ENCODE results near the gene NFIC.
"Not testable (repeated sequence)": the region's sequence is repeated elsewhere in the genome, so short reads cannot be mapped to it uniquely, and the experiment has no call there.

The NFIC gene

GRCh38 chr19:3420244-3420755, 53.9 kb downstream of the NFIC start:
- Histone ChIP-seq H3K4ac (ENCODE audit: low read depth in 1 of 2, low read length in 2 of 2) (no peak overlapping the region), H3K4me2 (ENCODE audit: low read length, poor library complexity, severe bottlenecking) (no peak overlapping the region), H3K4me1 (ENCODE audit: control insufficient read depth, insufficient read depth, low read depth, low read length) (peaks cover 12% of the 10 kb centered on the region), H2AFZ (ENCODE audit: low read depth, low read length) (no peak overlapping the region), H3K36me3 (ENCODE audit: control insufficient read depth in 1 of 2, insufficient read depth in 2 of 2, low read depth in 1 of 2, low read length in 2 of 2) (peaks cover 14 to 15% of the 10 kb centered on the region in 2 experiments), H4K8ac (ENCODE audit: low read length) (no peak overlapping the region), H2BK5ac (ENCODE audit: low read depth, low read length, poor library complexity, severe bottlenecking) (no peak overlapping the region), H3K9me3 (ENCODE audit: control insufficient read depth, low read length) (no peaks in the 10 kb centered on the region), H2AK5ac (ENCODE audit: low read length, severe bottlenecking) (no peak overlapping the region), H2BK120ac (ENCODE audit: low read depth, low read length) (no peak overlapping the region), H3K23ac (ENCODE audit: low read length in 2 of 2) (no peak overlapping the region), H3K9ac (ENCODE audit: low read length) (no peak overlapping the region), H3K27ac (ENCODE audit: low read length, poor library complexity, severe bottlenecking) (no peak overlapping the region), H4K91ac (ENCODE audit: low read length) (no peak overlapping the region), H3K27me3 (ENCODE audit: control insufficient read depth in 1 of 2, insufficient read depth in 1 of 2, low read length in 2 of 2) (no peaks in the 10 kb centered on the region), H2BK15ac (ENCODE audit: low read depth, poor library complexity, severe bottlenecking) (no peak overlapping the region), H3K79me1 (replicated peaks; ENCODE audit: low read length, poor library complexity, severe bottlenecking) (peaks cover 40% of the 10 kb centered on the region), H2BK12ac (ENCODE audit: low read length in 2 of 2) (no peak overlapping the region), H3K4me3 (ENCODE audit: insufficient read depth in 1 of 2, low read depth in 1 of 2, low read length in 2 of 2) (no peak overlapping the region), H3K18ac (ENCODE audit: low read depth in 1 of 2, low read length in 2 of 2) (no peak overlapping the region), H3K14ac (ENCODE audit: low read length in 2 of 2) (no peak overlapping the region)
- DNase-seq: no peak
- WGBS: 92% methylated on average over 8 of the region's 11 CpGs

GRCh38 chr19:3420909-3421619, 54.7 kb downstream of the NFIC start:
- no peak for DNase-seq
- H4K91ac ChIP-seq (ENCODE audit: low read length): no peak overlapping the region
- no peaks in the 10 kb centered on the region for H3K9me3 ChIP-seq (ENCODE audit: control insufficient read depth, low read length)
- H2BK120ac ChIP-seq (ENCODE audit: low read depth, low read length): no peak overlapping the region
- H2BK15ac ChIP-seq (ENCODE audit: low read depth, poor library complexity, severe bottlenecking): no peak overlapping the region
- H3K27ac ChIP-seq (ENCODE audit: low read length, poor library complexity, severe bottlenecking): no peak overlapping the region
- H3K18ac ChIP-seq (ENCODE audit: low read depth in 1 of 2, low read length in 2 of 2): no peak overlapping the region
- H3K4me2 ChIP-seq (ENCODE audit: low read length, poor library complexity, severe bottlenecking): no peak overlapping the region
- 92% methylated on average over 31 of the region's 33 CpGs for WGBS
- no peak overlapping the region for H3K4ac ChIP-seq (ENCODE audit: low read depth in 1 of 2, low read length in 2 of 2)
- no peak overlapping the region for H2BK5ac ChIP-seq (ENCODE audit: low read depth, low read length, poor library complexity, severe bottlenecking)
- no peaks in the 10 kb centered on the region for H3K27me3 ChIP-seq (ENCODE audit: control insufficient read depth in 1 of 2, insufficient read depth in 1 of 2, low read length in 2 of 2)
- no peak overlapping the region for H3K23ac ChIP-seq (ENCODE audit: low read length in 2 of 2)
- H3K9ac ChIP-seq (ENCODE audit: low read length): no peak overlapping the region
- peaks cover 34% of the 10 kb centered on the region for H3K79me1 ChIP-seq (replicated peaks; ENCODE audit: low read length, poor library complexity, severe bottlenecking)
- H4K8ac ChIP-seq (ENCODE audit: low read length): no peak overlapping the region
- H2BK12ac ChIP-seq (ENCODE audit: low read length in 2 of 2): no peak overlapping the region
- peaks cover 11 to 18% of the 10 kb centered on the region in 2 experiments for H3K36me3 ChIP-seq (ENCODE audit: control insufficient read depth in 1 of 2, insufficient read depth in 2 of 2, low read depth in 1 of 2, low read length in 2 of 2)
- H2AK5ac ChIP-seq (ENCODE audit: low read length, severe bottlenecking): no peak overlapping the region
- no peak overlapping the region for H3K14ac ChIP-seq (ENCODE audit: low read length in 2 of 2)
- no peak overlapping the region for H3K4me3 ChIP-seq (ENCODE audit: insufficient read depth in 1 of 2, low read depth in 1 of 2, low read length in 2 of 2)
- H3K4me1 ChIP-seq (ENCODE audit: control insufficient read depth, insufficient read depth, low read depth, low read length): peaks cover 9% of the 10 kb centered on the region
- H2AFZ ChIP-seq (ENCODE audit: low read depth, low read length): no peak overlapping the region

- not testable (repeated sequence) for H3K4me3 ChIP-seq (ENCODE audit: insufficient read depth in 1 of 2, low read depth in 1 of 2, low read length in 2 of 2); H2AK5ac ChIP-seq (ENCODE audit: low read length, severe bottlenecking); H2BK15ac ChIP-seq (ENCODE audit: low read depth, poor library complexity, severe bottlenecking); DNase-seq; H2BK5ac ChIP-seq (ENCODE audit: low read depth, low read length, poor library complexity, severe bottlenecking); H3K27me3 ChIP-seq (ENCODE audit: control insufficient read depth in 1 of 2, insufficient read depth in 1 of 2, low read length in 2 of 2); H3K4ac ChIP-seq (ENCODE audit: low read depth in 1 of 2, low read length in 2 of 2); H4K91ac ChIP-seq (ENCODE audit: low read length); H2BK12ac ChIP-seq (ENCODE audit: low read length in 2 of 2); H3K27ac ChIP-seq (ENCODE audit: low read length, poor library complexity, severe bottlenecking); H4K8ac ChIP-seq (ENCODE audit: low read length); H3K14ac ChIP-seq (ENCODE audit: low read length in 2 of 2); H3K9me3 ChIP-seq (ENCODE audit: control insufficient read depth, low read length); H3K23ac ChIP-seq (ENCODE audit: low read length in 2 of 2); H3K4me2 ChIP-seq (ENCODE audit: low read length, poor library complexity, severe bottlenecking); H3K9ac ChIP-seq (ENCODE audit: low read length); H2AFZ ChIP-seq (ENCODE audit: low read depth, low read length); H2BK120ac ChIP-seq (ENCODE audit: low read depth, low read length); H3K18ac ChIP-seq (ENCODE audit: low read depth in 1 of 2, low read length in 2 of 2); H3K4me1 ChIP-seq (ENCODE audit: control insufficient read depth, insufficient read depth, low read depth, low read length)
- Histone ChIP-seq H3K79me1 (replicated peaks; ENCODE audit: low read length, poor library complexity, severe bottlenecking) (peaks cover 39% of the 10 kb centered on the region), H3K36me3 (ENCODE audit: control insufficient read depth in 1 of 2, insufficient read depth in 2 of 2, low read depth in 1 of 2, low read length in 2 of 2) (peaks cover 16 to 22% of the 10 kb centered on the region in 2 experiments)
- 97% methylated on average over 12 of the region's 12 CpGs for WGBS
Observed at GRCh38 chr19:3421656-3422055, 55.3 kb downstream of the NFIC start.

GRCh38 chr19:3423183-3423829, 56.9 kb downstream of the NFIC start:
- Histone ChIP-seq H3K4me1 (ENCODE audit: control insufficient read depth, insufficient read depth, low read depth, low read length) (peaks cover 11% of the 10 kb centered on the region), H3K4me2 (ENCODE audit: low read length, poor library complexity, severe bottlenecking) (no peak overlapping the region), H2BK5ac (ENCODE audit: low read depth, low read length, poor library complexity, severe bottlenecking) (no peak overlapping the region), H2AK5ac (ENCODE audit: low read length, severe bottlenecking) (no peak overlapping the region), H2AFZ (ENCODE audit: low read depth, low read length) (no peak overlapping the region), H3K79me1 (replicated peaks; ENCODE audit: low read length, poor library complexity, severe bottlenecking) (peaks cover 32% of the 10 kb centered on the region), H2BK15ac (ENCODE audit: low read depth, poor library complexity, severe bottlenecking) (no peak overlapping the region), H3K9me3 (ENCODE audit: control insufficient read depth, low read length) (no peaks in the 10 kb centered on the region), H3K36me3 (ENCODE audit: control insufficient read depth in 1 of 2, insufficient read depth in 2 of 2, low read depth in 1 of 2, low read length in 2 of 2) (peaks cover 24 to 29% of the 10 kb centered on the region in 2 experiments), H4K91ac (ENCODE audit: low read length) (no peak overlapping the region), H3K9ac (ENCODE audit: low read length) (peak overlapping the region; percentile 38), H3K14ac (ENCODE audit: low read length in 2 of 2) (no peak overlapping the region), H2BK120ac (ENCODE audit: low read depth, low read length) (no peak overlapping the region), H3K23ac (ENCODE audit: low read length in 2 of 2) (no peak overlapping the region), H2BK12ac (ENCODE audit: low read length in 2 of 2) (no peak overlapping the region), H3K18ac (ENCODE audit: low read depth in 1 of 2, low read length in 2 of 2) (no peak overlapping the region), H3K27me3 (ENCODE audit: control insufficient read depth in 1 of 2, insufficient read depth in 1 of 2, low read length in 2 of 2) (no peaks in the 10 kb centered on the region), H3K4ac (ENCODE audit: low read depth in 1 of 2, low read length in 2 of 2) (no peak overlapping the region), H3K4me3 (ENCODE audit: insufficient read depth in 1 of 2, low read depth in 1 of 2, low read length in 2 of 2) (no peak overlapping the region), H3K27ac (ENCODE audit: low read length, poor library complexity, severe bottlenecking) (no peak overlapping the region), H4K8ac (ENCODE audit: low read length) (no peak overlapping the region)
- no peak for DNase-seq
- 64% methylated on average over 29 of the region's 29 CpGs for WGBS

All from mesenchymal stem cell (in vitro differentiated cells and primary cell).